ENCODE data around the gene SHISA6.

SHISA6 gene

GRCh38 chr17:11334493-11334892, 93.5 kb downstream of the SHISA6 start:
- no peaks in the 10 kb centered on the region for H3K27me3 ChIP-seq (ENCODE audit: low read length)
- H3K79me2 ChIP-seq (ENCODE audit: insufficient read depth, low read length): no peaks in the 10 kb centered on the region
- no peak overlapping the region for H2AFZ ChIP-seq (ENCODE audit: low read depth, low read length, severe bottlenecking)
- no peak overlapping the region for H3K9ac ChIP-seq (ENCODE audit: low read length)
- no peaks in the 10 kb centered on the region for H3K36me3 ChIP-seq (ENCODE audit: low read length)
- no peaks in the 10 kb centered on the region for H3K9me2 ChIP-seq (replicated peaks; ENCODE audit: insufficient read depth, low read length)
- no peak overlapping the region for H3K4me2 ChIP-seq (ENCODE audit: low read depth, low read length, poor library complexity, severe bottlenecking)
- no peaks in the 10 kb centered on the region for H4K20me1 ChIP-seq (ENCODE audit: low read depth, low read length)
- H3K27ac ChIP-seq (ENCODE audit: low read depth, low read length): no peak overlapping the region
- no peaks in the 10 kb centered on the region for H3K9me3 ChIP-seq (ENCODE audit: insufficient read depth, low read length)
- TF ChIP-seq CTCF (IDR thresholded peaks at IDR 0.05; ENCODE audit: insufficient read depth, low read length, poor library complexity, severe bottlenecking) (no peak), EZH2phosphoT487 (conservative IDR thresholded peaks at IDR 0.05; ENCODE audit: low read length) (no peak)
- H3K4me3 ChIP-seq (ENCODE audit: insufficient read depth, low read length, poor library complexity, severe bottlenecking): no peak overlapping the region
- no peaks in the 10 kb centered on the region for H3F3A ChIP-seq (ENCODE audit: insufficient read depth)

- no peaks in the 10 kb centered on the region for H3K9me2 ChIP-seq (replicated peaks; ENCODE audit: insufficient read depth, low read length)
- no peak overlapping the region for H3K4me2 ChIP-seq (ENCODE audit: low read depth, low read length, poor library complexity, severe bottlenecking)
- H3K79me2 ChIP-seq (ENCODE audit: insufficient read depth, low read length): no peaks in the 10 kb centered on the region
- TF ChIP-seq EZH2phosphoT487 (conservative IDR thresholded peaks at IDR 0.05; ENCODE audit: low read length): no peak
- TF ChIP-seq CTCF (IDR thresholded peaks at IDR 0.05; ENCODE audit: insufficient read depth, low read length, poor library complexity, severe bottlenecking): no peak
- H4K20me1 ChIP-seq (ENCODE audit: low read depth, low read length): no peaks in the 10 kb centered on the region
- H3F3A ChIP-seq (ENCODE audit: insufficient read depth): no peaks in the 10 kb centered on the region
- no peak overlapping the region for H2AFZ ChIP-seq (ENCODE audit: low read depth, low read length, severe bottlenecking)
- H3K9ac ChIP-seq (ENCODE audit: low read length): no peak overlapping the region
- no peak overlapping the region for H3K27ac ChIP-seq (ENCODE audit: low read depth, low read length)
- H3K27me3 ChIP-seq (ENCODE audit: low read length): no peaks in the 10 kb centered on the region
- H3K4me3 ChIP-seq (ENCODE audit: insufficient read depth, low read length, poor library complexity, severe bottlenecking): no peak overlapping the region
- no peaks in the 10 kb centered on the region for H3K9me3 ChIP-seq (ENCODE audit: insufficient read depth, low read length)
- no peaks in the 10 kb centered on the region for H3K36me3 ChIP-seq (ENCODE audit: low read length)
These were observed 95.3 kb downstream of the SHISA6 start for GRCh38 chr17:11336290-11336689.

- no peak overlapping the region for H3K4me2 ChIP-seq (ENCODE audit: low read depth, low read length, poor library complexity, severe bottlenecking)
- no peak overlapping the region for H3K9ac ChIP-seq (ENCODE audit: low read length)
- H3K79me2 ChIP-seq (ENCODE audit: insufficient read depth, low read length): no peaks in the 10 kb centered on the region
- H3K36me3 ChIP-seq (ENCODE audit: low read length): no peaks in the 10 kb centered on the region
- no peak overlapping the region for H3K4me3 ChIP-seq (ENCODE audit: insufficient read depth, low read length, poor library complexity, severe bottlenecking)
- no peaks in the 10 kb centered on the region for H4K20me1 ChIP-seq (ENCODE audit: low read depth, low read length)
- no peaks in the 10 kb centered on the region for H3K9me2 ChIP-seq (replicated peaks; ENCODE audit: insufficient read depth, low read length)
- no peak overlapping the region for H3K27ac ChIP-seq (ENCODE audit: low read depth, low read length)
- H2AFZ ChIP-seq (ENCODE audit: low read depth, low read length, severe bottlenecking): no peak overlapping the region
- no peaks in the 10 kb centered on the region for H3F3A ChIP-seq (ENCODE audit: insufficient read depth)
- H3K9me3 ChIP-seq (ENCODE audit: insufficient read depth, low read length): no peaks in the 10 kb centered on the region
- TF ChIP-seq CTCF (IDR thresholded peaks at IDR 0.05; ENCODE audit: insufficient read depth, low read length, poor library complexity, severe bottlenecking) (no peak), EZH2phosphoT487 (conservative IDR thresholded peaks at IDR 0.05; ENCODE audit: low read length) (no peak)
- no peaks in the 10 kb centered on the region for H3K27me3 ChIP-seq (ENCODE audit: low read length)
These were observed 99.8 kb downstream of the SHISA6 start for GRCh38 chr17:11340803-11341202.

All from SU-DHL-6 (cell line).